Breast epithelium (tissue), 3 donors: ENCODE data around the gene ZNF799.

Experiments
- CTCF ChIP-seq, 3 donors: fragments of 450-650 bp; IDR thresholded peaks; one replicate each; pipeline ENCODE4 v1.5.1; 2016 to 2017; ENCODE audit warnings: antibody characterized with exemption in 3 of 3, mild to moderate bottlenecking in 3 of 3, moderate library complexity in 3 of 3
- POLR2A ChIP-seq: fragments of 450-650 bp; IDR thresholded peaks from one replicate; pipeline ENCODE4 v1.6.1; 2016; ENCODE audit warnings: antibody characterized with exemption, mild to moderate bottlenecking, moderate library complexity

- TF ChIP-seq POLR2A: no peak
- TF ChIP-seq CTCF (IDR thresholded peaks at IDR 0.05): no peak
These were observed 27.0 kb downstream of the ZNF799 start for GRCh38 chr19:12374026-12374425.
